HG02642 (cell line): ENCODE data around the gene SPRR1A.
"Not testable (repeated sequence)": the region's sequence is repeated elsewhere in the genome, so short reads cannot be mapped to it uniquely, and the experiment has no call there.

Source experiments
- ATAC-seq: cut with Tn5 transposase; IDR thresholded peaks from one replicate; pipeline ENCODE4 v1.9.1; 2021; ENCODE audit warnings: mild to moderate bottlenecking; ENCODE audit not compliant: unreplicated experiment, poor library complexity

The SPRR1A gene

GRCh38 chr1:152970495-152970894 is 13.4 kb upstream of the SPRR1A start, which contains the start of gene SPRR4:
TSS of gene SPRR4 (plus strand) at chr1:152970648. CDS start at chr1:152971891, 1,243 bp downstream.
- no peak for ATAC-seq

GRCh38 chr1:152972196-152972886 is 11.5 kb upstream of the SPRR1A start:
- no peak for ATAC-seq

DNA sequence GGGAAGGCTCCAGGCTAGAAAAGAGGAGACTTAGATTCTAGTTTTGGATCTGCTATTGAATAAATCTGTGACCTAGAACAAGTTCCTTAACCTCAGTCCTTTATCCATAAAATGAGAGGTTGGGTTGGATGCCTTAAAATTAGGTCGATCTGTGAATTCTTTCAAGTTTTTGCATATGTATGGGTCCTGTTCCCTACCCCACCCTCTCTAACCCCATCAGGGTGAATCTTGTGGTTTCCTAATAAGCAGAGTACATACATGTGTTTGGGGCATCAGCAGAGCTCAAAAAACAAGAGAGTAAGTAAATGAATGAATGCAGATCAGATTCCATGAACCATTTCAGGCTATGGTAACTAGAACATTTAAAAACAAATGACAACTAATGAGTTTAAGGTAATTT is 7.2 kb upstream of the SPRR1A start:
- no peak for ATAC-seq

DNA sequence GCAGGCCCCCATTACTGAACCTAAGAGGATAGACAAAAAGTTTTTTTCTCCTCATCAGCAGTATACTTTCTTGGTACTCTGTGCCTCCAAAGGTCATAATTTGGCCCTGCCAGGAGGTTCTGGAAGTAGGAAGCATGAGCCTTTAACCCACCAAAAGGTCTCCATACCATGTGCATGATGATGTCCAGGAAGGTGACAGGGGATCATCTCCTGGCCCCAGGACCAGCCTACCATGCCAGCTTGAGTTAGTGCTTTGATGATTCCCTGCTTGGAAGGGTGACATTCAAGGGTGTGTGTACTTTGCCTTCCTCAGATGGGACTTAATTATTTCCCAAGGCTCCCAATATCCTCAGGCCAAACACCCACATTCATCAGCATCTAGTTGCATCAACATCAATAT is 6.3 kb upstream of the SPRR1A start:
- no peak for ATAC-seq

GRCh38 chr1:152980676-152981075 is 3.2 kb upstream of the SPRR1A start:
- no peak for ATAC-seq

- ATAC-seq, result no peak
Observed at GRCh38 chr1:152981146-152981871, 2.6 kb upstream of the SPRR1A start.

DNA sequence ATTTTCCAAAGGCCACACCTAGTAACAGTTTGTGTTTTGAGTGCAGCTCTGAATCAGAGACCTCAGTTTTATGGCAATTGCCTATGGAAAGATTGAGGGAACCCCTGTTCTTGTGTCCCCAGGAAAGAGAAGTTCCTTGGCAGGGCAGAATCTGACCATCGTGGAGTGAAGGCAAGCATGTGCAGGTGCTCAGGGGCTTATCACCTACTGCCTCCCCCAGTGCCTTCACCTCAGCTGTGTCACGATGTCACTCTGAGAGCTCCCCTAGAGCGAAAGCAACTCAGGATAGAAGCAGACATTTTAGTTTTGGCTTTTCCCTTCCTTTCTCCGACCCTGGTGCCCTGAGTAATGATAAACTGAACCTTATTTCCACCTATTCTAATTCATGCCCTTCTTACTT is 1.8 kb upstream of the SPRR1A start:
- no peak for ATAC-seq

- no peak for ATAC-seq
Observed at GRCh38 chr1:152983234-152983633, 647 bp upstream of the SPRR1A start.

DNA sequence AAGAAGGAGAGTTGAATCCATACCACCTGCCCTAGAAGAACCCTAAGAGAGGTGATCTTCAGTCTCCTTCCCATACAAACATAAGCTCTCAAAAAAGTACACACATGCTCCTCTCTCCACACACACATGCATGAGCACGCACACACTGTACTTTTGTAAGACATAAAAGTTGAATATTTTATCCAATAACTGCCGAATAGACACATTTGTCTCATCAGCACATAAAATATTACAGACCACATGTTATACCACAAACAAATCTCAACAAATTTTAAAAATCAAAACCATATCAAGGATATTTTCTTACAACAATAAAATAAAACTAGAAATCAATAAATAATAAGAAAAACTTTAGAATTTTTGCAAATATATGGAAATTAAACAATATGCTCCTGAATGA is 2.7 kb downstream of the SPRR1A start:
- no peak for ATAC-seq

DNA sequence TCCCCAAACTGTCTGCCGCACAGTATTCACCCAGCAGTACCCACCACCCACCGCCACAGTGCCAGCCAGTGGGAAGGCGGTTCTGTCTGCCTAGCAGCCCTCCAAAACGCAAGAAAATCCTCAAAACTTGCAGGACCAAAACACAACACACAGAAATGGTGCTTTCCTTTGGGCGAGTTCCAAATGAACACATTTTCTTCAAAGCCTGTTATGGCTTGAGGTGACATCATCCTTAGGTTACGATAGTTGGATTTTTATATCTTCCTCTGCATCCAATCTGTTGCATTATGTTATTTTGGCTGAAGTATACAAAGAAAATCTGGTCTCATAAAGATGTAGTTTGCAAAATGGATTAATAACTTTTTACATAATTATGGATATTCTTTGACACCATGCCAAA is 9.3 kb downstream of the SPRR1A start:
- no peak for ATAC-seq

DNA sequence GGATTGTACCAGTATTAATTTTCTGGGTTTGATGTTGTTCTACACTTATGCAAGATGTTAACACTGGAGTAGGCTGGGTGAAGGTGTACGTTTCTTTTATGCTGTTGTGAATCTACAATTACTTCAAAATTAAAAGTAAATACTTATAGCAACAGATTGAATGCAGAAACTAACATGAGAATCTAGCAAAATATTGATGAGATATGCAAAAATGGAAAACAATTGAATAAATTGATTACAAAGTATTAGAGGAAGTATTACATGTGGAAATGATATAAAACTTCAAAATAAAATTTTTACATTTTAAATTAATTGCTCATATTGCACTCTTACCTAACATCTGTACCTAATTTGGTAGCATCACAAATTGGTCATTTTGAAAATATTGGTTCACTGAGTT is 12.0 kb downstream of the SPRR1A start:
- ATAC-seq, result no peak

- ATAC-seq, result no peak
Observed at GRCh38 chr1:152996633-152997400, 12.9 kb downstream of the SPRR1A start.

GRCh38 chr1:152997901-152998300 is 14.0 kb downstream of the SPRR1A start:
- ATAC-seq, result no peak

- ATAC-seq, result no peak
Observed at GRCh38 chr1:152998476-152998875, 14.6 kb downstream of the SPRR1A start.

DNA sequence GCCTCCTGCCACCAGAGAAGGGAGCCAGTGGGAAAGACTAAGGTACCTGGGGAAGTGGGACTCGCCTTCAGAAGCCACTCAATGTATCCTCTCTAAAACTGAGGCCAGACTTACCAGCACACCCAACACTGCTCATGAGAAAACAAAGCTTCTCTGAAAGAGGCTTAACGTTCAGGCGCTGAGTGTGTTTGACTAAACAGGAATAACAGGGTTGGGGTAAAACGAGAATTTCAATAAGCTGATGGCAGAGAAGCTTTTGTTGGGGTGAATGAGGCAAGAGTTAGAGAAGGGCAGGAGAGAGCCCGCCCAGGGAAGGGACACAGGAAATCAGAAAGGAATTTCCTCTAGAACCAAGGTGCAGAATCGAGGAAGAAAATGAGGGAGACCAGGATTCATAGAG is 15.9 kb downstream of the SPRR1A start:
- ATAC-seq, result no peak

GRCh38 chr1:153000294-153000693 is 16.4 kb downstream of the SPRR1A start:
- no peak for ATAC-seq

DNA sequence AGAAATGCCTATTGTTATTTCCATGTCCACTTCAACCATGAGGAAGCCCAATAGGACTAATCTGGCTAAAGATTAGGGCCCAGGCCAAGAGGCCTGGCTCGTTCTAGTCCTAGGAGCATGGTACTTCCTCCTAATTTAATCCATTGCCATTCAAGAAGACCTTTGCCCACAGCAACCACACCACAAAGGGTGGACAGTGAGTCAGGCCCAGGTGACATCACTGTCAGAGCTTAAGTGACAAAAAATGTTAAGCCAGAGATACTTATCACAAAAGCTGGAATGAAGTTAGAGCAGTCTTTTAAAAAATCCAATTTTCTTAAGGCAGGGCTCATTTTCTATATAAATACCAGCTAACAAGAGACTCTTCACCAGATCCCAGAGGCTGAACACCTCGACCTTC is 17.5 kb downstream of the SPRR1A start, which contains the start of gene SPRR3:
Gene SPRR3 (plus strand): TSS at position 368 of the 400 bp plus-strand sequence. CDS start 1,272 bp downstream, outside the sequence.
- ATAC-seq, result no peak

- not testable (repeated sequence) for ATAC-seq
Observed at GRCh38 chr1:153011235-153011758, 27.4 kb downstream of the SPRR1A start.

DNA sequence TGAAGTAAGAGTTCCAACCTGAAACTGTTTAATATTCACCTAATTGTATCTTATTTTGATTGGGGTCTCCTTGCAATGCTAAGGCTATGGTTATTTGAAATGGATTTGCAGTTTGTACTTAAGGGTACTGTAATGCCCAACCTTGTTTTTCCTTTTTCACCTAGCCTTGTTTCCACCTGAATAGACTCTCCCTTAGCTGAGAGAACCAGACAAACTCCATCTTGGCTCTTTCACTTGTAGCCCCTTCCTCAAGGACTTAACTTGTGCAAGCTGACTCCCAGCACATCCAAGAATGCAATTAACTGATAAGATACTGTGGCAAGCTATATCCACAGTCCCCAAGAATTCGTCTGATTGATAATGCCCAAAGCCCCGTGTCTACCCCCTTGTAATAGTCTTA is 37.9 kb downstream of the SPRR1A start:
- not testable (repeated sequence) for ATAC-seq

DNA sequence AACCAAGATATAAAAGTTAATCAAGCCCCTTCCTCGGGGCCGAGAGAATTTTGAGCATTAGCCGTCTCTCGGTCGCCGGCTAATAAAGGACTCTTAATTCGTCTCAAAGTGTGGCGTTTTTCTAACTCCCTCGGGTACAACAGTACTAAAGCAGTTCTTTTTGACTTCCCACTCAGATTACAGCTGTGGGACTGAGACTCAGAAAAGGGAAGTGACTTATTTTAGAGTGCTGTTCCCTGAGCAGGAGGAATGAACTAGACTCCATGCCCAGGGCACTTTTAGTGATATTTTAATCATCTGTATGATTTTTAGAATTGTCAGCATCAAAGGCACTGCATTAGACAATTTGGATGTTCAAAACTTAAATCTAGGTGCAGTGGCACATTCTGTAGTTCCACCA is 38.5 kb downstream of the SPRR1A start:
- not testable (repeated sequence) for ATAC-seq

DNA sequence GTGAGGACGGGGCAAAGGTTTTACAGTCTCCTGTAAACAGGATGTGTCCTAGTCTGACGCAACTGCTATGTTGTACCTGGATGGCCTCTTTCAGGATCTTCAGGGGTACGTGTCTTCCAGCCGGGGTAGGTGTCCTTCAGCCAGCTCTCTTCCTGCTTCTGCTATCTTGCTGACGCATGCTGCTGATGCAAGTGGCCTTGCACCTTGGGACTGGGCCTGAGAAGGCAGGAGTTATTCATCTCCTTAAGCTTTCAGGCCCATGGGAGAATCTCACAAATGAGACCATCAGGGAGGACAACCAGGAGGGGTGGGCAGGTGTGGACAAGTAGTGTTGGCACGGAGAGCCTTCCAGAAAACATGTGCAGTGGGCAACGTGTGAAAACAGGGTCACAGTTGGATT is 39.2 kb downstream of the SPRR1A start:
- ATAC-seq, result no peak
